ENCODE measurements around the gene ZSCAN5B.

The ZSCAN5B gene

DNA sequence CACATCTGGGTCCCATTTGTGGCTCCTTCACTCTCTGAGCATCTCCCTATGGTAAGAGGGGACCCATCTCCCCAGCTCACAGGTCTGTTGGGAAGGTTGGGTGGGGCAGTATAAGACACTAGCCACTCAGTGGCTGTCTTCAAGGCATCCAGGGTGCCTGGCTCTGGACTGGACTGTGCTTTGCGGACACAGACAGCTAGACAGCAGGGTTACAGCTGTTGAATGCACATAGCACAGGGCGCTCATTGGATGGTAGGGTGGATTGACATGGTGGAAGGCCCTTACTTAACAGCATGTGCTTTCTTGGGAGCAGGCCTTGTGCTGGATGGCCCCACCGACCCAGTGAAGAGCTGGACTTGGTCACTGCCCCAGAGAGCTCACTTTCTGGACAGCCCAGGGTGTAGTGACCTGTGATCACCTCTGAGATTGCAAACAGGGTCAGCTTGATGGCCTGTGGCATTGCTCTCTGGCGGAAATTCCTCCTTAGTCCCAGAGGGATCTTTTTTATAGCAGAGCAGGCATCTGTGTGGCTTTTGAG, 54.6 kb downstream of the ZSCAN5B start:
- no peak for DNase-seq

DNA sequence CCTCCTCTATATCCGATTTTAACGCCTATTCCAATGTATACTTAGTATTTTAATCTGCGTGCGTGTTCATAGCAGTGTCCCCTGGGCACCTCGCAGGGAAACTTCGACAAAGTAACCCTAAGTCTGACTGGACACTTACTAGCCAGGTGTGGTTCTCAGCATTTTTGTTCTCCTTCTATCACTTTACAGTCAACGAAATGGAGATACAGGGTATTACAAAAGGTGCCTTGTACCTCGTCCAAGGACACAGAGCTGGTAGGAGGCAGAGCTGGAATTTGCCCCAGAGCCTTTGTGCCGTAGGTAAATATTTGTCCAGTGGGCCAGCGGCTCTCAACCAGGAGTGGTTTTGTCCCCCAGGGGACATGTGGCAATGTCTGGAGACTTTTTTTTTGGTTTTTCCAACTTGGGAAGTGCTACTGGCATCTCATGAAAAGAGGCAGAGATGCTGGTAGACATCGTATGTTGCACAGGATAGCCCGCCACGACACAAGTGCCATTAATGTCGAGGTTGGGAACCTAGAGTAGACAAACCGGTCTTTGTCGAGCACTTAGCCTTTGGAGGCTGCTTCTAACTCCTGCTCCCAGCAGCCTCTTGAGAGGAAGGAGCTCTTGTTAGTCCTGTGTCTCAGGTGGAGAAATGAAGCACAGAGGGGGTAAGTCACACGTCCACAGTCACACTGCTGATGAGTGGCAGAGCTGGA, 55.3 kb downstream of the ZSCAN5B start:
- no peak for DNase-seq

DNA sequence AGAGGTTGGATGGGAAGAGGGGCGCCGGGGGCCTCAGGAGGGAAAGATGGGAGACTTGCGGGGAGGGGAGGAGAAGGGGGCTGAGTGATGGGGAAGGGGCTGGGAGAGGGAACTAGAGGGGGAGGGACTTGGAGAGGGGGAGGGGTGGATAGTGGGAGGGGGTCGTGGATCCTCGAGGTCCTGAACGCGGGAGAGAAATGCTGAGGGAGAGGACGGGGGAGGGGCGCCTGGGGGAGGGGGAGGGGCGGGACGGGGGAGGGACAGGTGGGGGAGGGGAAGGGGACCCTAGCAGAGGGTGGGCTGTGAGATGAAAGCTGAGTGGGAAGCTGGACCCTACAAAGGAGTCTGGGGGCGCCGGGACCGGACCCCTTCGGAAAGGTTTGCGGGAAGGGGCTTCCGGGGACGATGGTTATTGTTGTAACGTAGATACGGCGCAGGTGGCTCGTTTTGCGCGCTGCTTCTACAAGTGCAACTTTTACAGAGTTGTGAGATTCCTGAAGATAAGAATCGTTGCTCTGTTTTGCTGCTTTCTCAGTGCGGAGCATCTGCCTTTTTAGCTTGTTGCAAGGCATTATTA, 56.1 kb downstream of the ZSCAN5B start:
- DNase-seq = no peak

DNA sequence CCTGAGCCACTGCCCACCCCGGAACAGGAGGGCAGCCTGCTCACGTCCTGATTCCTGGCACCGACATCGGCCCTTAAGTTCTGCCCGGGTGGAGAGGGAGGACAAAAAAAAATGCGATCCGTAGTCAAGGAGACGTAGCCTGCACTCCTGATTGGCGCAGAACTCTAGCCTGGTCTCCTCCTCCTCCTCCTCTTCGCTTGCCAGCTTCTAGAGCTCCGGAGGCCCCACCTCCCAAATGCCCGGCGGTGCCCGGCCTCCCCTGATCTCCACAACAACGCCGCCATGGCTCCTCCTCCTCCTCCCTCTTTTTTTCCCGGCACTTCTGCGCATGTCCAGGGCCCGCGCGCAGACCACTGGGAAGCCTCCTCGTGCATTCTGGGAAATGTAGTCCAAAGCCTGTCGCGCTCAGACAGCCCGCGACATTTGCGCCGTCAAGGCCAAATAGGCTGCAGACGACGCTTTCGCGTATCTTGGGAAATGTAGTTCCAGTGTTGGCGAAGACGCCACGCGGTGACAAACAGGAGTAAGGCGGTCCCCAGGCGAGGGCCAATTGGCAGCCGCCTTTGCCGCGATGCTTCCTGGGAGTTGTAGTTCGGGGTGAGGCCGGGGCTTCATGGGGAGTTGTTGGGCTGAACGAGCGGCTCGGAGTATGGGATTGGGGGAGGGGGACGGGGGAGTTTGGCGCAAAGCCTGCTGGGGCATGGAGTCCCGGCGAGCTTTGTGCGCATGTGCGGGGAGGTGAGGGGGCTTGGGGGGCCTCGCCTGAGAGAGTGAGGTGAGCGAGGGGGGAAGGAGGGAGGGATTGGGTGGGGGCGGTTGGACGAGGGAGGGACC, 56.8 kb downstream of the ZSCAN5B start, which contains the start of gene ZNF444:
Gene ZNF444 (plus strand): TSS at position 705 of the 834 bp plus-strand sequence. CDS start 5,625 bp downstream, outside the sequence.
- peak; percentile 100 for DNase-seq

DNA sequence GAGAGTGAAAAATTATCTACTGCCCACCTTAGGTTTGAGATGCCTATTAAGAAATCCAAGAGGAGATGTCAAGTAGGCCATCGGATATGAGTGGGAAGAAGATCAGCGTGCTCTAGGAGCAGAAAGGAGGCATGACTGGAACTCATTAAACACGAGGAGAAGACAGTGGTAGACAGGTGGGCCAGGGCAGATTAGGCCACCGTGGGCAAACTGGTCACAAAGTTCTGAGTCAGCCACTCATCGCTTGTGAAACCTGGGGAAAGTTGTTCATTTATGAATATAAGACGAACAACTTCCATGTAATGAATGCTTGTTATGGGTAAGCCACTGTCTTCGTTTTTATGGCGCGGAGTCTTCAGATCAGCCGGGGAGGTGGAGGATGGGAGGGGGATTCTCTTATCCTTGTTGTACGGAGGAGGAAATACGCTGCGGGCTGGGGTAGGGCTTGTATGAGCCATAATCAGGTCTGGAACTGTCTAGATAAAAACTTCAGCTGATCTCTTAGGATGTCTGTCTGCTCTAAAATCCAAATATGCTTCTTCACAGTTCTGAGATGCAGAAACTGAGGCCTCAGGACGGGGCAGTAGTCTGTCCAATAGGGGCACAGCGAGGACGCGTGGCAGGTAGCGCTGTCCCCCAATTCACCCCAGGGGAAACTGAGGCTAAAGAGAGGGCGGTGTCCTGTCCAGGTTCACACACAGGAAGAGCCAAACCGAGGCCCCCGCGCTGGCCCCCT, 57.6 kb downstream of the ZSCAN5B start:
- DNase-seq = no peak
